Neural progenitor cell (in vitro differentiated cells): ENCODE results near the gene NEK4.

Source experiments
- CTCF ChIP-seq: fragments of 200-600 bp; sonication (generic); IDR thresholded peaks from 2 replicates; pipeline ENCODE4 v1.5.1; 2017; ENCODE audit warnings: antibody characterized with exemption, mild to moderate bottlenecking
- EZH2 ChIP-seq: fragments of 200-600 bp; sonication (generic); IDR thresholded peaks from 2 replicates; pipeline ENCODE4 v1.6.1; 2017; ENCODE audit warnings: antibody characterized with exemption, mild to moderate bottlenecking, moderate library complexity
- EZH2phosphoT487 ChIP-seq: fragments of 200-600 bp; sonication (generic); IDR thresholded peaks from 2 replicates; pipeline ENCODE4 v1.6.1; 2017; ENCODE audit warnings: antibody characterized with exemption

- TF ChIP-seq EZH2 (no peak), CTCF (no peak), EZH2phosphoT487 (no peak)
Observed at GRCh38 chr3:52714335-52715302, 56.1 kb downstream of the NEK4 start.
